Epidermal melanocyte (primary cell): ENCODE measurements around the gene HS3ST5.
"Not testable (repeated sequence)": the region's sequence is repeated elsewhere in the genome, so short reads cannot be mapped to it uniquely, and the experiment has no call there.

Experiments
- DNase-seq: peaks from one replicate; pipeline ENCODE4 v3.0.0; 2011; ENCODE audit warnings: low spot score; ENCODE audit not compliant: insufficient read length

HS3ST5 gene

DNA sequence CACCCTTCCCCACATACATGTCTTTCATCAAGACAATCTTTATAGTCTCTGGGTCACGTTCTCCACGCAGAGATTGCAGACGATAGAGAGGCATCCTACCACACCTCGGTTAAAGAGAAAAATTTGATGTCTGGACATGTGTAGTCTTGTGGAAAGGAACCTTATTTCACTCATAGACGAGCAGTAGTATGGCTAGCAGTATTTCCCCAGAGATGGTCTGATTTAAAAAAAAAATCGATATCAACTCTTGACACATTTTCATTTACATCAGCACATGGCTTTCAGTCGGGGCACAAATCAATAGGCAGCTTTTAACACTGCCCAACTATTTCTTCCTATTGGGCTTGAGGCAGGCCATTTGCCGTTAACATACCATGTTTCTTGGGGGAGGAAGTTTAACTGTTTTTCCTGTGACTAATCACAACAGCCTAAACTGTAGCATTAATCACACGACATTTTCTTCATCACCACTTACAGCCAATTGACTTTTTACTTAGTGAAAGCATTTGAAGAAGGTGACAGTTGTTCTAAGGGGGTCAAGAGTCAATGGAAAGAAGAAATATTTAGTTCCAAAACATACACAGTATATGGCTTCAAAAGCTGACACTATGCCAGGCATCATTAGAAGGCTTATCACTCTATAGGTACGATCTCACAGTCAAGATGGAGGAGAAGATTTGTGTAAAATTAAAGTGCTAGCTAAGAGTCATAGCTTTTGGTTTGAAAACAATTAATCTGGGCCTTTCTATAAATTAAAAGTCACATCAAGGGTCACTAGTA is 242.4 kb downstream of the HS3ST5 start:
- DNase-seq: no peak

DNA sequence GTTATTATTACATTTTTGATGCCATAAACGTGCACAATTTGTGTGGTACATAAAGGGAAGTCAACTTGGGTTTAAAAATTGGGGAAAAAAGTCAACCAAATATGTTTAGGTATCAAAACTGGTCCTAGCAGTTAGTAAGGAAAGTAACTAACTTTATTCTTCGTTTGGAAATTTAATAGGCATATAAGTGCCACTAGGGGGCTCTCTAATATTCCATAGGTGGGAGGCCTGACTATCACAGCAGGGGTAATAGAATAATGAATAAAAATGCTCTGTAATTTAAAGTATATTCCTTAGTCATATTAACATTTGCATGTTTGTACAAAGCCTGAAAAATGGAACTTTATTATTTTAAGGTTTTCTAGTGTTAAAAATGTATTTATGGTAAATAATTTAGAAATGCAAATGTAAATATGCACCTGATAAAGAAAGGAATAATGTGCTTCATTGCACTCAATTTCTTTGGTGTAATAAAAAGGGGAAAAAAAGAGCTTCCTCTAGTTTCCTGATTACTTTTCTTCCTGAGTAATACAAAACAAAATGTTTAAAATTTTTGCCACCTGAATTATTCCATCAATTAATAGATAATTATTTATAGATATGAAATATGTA is 246.2 kb downstream of the HS3ST5 start:
- DNase-seq: no peak

GRCh38 chr6:114092943-114093342 is 249.9 kb downstream of the HS3ST5 start:
- no peak for DNase-seq

- DNase-seq: no peak
Measured at GRCh38 chr6:114090626-114091025, 252.2 kb downstream of the HS3ST5 start.

- no peak for DNase-seq
Measured at GRCh38 chr6:114087496-114087895, 255.3 kb downstream of the HS3ST5 start.

DNA sequence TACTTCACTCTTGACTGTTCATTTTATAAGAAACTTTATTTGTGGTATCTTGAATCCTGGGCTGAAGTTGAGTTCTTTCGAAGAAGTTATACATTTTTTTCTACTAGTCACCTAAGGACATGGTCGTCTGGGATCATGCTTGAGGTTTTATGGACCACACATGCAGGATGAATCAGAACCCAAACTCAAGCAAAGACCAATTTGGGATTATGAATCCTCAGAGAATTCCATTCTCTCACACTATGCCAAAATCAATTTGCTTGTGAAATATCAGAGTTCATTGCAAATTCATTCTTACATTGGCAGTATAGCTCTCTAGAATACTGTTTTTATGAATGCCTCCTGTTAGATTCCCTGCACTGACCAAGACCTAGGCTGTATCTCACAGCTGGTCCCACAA is 257.6 kb downstream of the HS3ST5 start:
- no peak for DNase-seq

- no peak for DNase-seq
Measured at GRCh38 chr6:114084327-114084890, 258.4 kb downstream of the HS3ST5 start.

GRCh38 chr6:114083251-114083650 is 259.6 kb downstream of the HS3ST5 start:
- DNase-seq: no peak

GRCh38 chr6:114081730-114082129 is 261.1 kb downstream of the HS3ST5 start:
- DNase-seq: no peak

- no peak for DNase-seq
Measured at GRCh38 chr6:114080891-114081510, 261.8 kb downstream of the HS3ST5 start.

GRCh38 chr6:114080410-114080809 is 262.4 kb downstream of the HS3ST5 start:
- DNase-seq: not testable (repeated sequence)

- DNase-seq: no peak
Measured at GRCh38 chr6:114075777-114076176, 267.0 kb downstream of the HS3ST5 start.

- no peak for DNase-seq
Measured at GRCh38 chr6:114075300-114075699, 267.5 kb downstream of the HS3ST5 start.

DNA sequence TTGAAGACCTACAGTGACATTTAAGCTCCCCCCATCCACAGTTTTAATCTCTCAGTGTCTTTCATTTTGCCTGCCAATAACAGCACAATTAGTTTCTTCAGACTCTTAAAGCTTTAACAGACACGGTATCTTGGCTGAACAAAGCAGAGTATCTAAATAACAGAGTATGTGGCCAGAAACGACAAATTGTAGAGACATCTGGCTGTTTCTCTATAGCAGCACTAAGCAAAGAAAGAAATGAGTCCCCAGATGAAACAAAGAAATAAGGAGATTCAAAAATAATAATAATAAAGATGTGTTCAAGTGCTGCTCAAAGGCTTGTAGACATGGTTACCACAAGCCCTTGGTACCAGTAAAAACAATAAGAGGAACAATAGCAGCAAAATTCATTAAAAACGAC is 274.1 kb downstream of the HS3ST5 start:
- DNase-seq: no peak

DNA sequence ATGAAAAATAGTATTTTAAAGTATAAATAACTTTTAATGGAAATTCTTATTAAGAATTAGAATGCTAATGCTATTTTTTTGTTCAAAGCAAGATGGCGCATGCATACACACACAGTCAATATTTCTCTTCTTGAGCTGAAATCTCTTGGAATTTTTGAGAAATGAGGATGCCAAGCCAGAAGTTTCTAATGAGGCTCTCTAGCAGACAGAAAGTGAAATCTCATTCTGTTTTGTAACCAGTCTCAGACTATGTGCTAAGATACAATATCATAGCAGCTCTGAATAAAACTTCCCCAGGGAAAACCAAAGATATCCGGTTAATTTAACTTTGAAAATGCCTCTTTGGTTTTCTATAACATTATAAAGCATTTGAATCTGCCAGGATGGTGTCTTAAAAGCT is 274.7 kb downstream of the HS3ST5 start:
- DNase-seq: no peak

DNA sequence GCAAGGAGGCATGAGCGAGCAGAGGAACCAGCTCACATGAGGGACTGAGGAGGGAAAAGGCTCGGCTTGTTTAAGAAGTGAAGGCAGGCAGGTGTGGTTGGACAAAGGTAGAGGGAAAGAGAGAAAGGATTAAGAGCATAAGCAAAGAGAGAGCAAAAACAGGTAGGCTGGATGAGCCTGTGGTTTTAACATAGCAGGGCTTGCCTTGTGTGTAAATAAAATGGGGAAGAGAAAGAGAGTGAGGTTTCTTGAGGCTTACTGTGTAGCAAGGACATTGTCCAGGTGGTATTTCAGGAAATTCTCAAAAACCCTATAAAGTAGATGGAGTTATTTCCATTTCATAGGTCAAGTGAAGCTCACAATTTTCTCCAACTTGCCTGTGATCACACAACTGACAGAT is 278.0 kb downstream of the HS3ST5 start:
- DNase-seq: no peak

DNA sequence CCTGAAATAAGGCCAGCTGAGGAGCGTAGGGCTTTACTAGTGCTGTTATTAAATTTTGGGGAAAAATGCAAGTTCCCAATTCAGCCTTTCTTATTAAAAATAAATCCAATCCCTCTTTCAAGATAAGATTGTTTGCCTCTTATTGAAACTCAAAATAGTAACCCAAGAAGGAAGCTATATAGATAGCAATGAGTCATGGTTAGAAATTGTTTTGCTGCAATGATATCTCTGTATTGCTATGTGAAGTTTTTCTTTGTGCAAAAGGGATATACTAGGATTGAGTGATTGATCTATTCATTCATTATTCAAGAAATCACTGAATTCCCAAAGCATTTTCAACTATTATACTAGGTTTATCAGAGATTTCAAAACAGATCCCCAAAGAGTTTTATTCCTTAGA is 278.9 kb downstream of the HS3ST5 start:
- DNase-seq: no peak

DNA sequence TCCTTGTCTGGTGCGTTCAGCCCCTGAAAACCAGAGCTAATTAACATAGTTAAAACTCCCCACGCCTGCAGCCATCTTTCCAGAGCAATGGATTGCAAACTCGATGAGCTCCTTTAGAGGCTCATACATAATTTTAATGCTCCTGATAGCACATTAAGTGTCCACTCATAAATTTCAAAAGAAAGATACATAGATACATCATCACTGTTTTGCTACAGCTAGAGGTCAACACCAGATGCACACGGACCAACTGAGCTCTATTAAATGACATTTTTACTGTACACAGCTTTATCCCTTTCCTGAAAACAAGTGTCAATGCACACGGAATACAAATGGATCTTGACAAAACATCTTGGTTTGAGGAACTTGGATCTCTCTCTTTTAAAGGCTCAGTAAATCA is 280.6 kb downstream of the HS3ST5 start:
- DNase-seq: no peak

DNA sequence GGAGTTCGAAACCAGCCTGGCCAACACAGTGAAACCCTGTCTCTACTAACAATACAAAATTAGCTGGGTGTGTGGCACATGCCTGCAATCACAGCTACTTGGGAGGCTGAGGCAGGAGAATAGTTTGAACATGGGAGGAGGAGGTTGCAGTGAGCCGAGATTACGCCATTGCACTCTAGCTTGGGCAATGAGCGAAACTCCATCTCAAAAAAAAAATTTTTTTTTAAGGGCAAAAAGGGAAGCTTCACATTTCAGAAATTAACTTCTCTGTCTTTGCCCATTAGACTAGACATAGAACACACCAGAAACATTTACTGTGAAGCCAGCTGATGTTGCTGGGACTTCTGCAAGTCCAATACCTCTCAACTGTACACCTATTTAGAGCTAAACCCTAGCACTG is 281.1 kb downstream of the HS3ST5 start:
- DNase-seq: no peak

- no peak for DNase-seq
Measured at GRCh38 chr6:114061116-114061515, 281.7 kb downstream of the HS3ST5 start.

- DNase-seq: no peak
Measured at GRCh38 chr6:114058435-114058834, 284.4 kb downstream of the HS3ST5 start.

DNA sequence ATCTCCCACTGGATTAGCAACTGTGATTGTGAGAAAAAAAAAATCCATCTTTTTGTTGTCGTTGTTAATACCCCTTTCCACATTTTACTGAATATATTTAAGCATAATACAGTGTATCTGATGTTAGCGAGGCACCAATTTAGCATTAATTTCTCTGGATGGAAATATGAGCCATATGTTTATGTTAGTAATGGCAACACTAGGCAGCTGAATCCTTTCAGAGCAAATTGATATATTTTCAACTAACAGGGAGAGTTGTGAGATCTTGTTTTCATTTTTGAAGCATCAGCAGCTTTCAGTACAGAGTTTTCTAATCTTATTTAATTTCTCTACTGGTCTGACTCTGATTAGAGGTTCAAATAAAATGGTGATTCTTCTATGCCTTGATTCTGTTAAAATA is 287.1 kb downstream of the HS3ST5 start:
- no peak for DNase-seq
